Measurements from ENCODE around the gene PAX5. TPM values are rescaled to one million over a fixed set of nuclear protein-coding genes. Genes with fewer than 3 reads are reported as not detected.

The PAX5 gene
- total and polyA plus RNA-seq, 9 donors: 0.02 to 0.28 (median 0.05) TPM; not detected in 6

- H3K4me1 ChIP-seq (ENCODE audit: insufficient read depth): no peaks in the 10 kb centered on the region
- H3K27me3 ChIP-seq: no peaks in the 10 kb centered on the region
- TF ChIP-seq EP300 (IDR thresholded peaks at IDR 0.05): no peak
- no peak for TF ChIP-seq POLR2A (IDR thresholded peaks at IDR 0.05)
- TF ChIP-seq CTCF (IDR thresholded peaks at IDR 0.05): no peak
- intact Hi-C loops (cut with DNase I): no loop called here
- H3K4me3 ChIP-seq: no peak overlapping the region
- no peak for DNase-seq
- H3K9me3 ChIP-seq: no peaks in the 10 kb centered on the region
- no peak overlapping the region for H3K27ac ChIP-seq
- H3K36me3 ChIP-seq: no peaks in the 10 kb centered on the region
- whole genome bisulfite sequencing, 3 donors: 28 to 52% (median 38%) methylated on average over 15 of the region's 15 CpGs
Observed at GRCh38 chr9:36802201-36802920, 231.7 kb downstream of the PAX5 start.

GRCh38 chr9:36800455-36800854 is 233.6 kb downstream of the PAX5 start:
- H3K9me3 ChIP-seq: no peaks in the 10 kb centered on the region
- no peaks in the 10 kb centered on the region for H3K27me3 ChIP-seq
- DNase-seq: no peak
- intact Hi-C loops (cut with DNase I): no loop called here
- no peak overlapping the region for H3K27ac ChIP-seq
- TF ChIP-seq POLR2A (IDR thresholded peaks at IDR 0.05) (no peak), CTCF (IDR thresholded peaks at IDR 0.05) (no peak), EP300 (IDR thresholded peaks at IDR 0.05) (no peak)
- H3K4me3 ChIP-seq: no peak overlapping the region
- no peaks in the 10 kb centered on the region for H3K36me3 ChIP-seq
- 79 to 82% (median 80%) methylated on average over 3 of the region's 3 CpGs for WGBS, 3 donors
- H3K4me1 ChIP-seq (ENCODE audit: insufficient read depth): no peaks in the 10 kb centered on the region

DNA sequence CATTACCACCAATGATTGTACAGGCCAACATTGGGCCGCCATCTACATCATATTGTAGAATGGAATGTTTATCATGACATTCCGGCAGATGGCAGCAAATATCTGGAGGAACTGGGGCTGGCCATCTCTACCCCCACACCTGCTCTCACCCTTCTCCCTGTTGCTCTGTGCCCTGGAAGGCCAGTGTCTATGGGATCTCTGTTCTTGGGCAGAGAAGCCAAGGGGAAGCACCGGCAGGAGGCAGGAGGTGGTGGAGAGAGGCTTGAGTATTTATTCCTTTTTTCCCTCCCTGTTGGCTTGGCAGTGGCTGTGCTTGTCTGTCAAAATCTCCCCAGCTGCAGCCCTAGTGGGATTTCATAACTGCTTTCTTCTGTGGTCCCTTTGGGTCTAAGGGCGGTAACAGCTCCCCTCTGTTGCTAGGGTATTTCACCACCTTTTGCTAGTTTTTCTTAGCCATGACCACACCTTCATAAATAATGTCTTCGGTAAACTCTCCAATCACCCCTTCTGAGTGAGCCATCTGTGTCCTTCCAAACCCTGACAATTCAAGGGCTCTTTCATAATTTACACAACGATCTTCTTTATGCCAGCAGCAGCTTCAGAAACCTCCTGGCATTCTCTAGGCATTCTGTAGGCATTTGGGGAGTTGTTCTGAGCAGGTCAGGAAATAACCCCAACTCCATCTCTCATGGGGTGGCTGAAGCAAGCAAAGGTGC is 235.6 kb downstream of the PAX5 start:
- Histone ChIP-seq H3K4me3 (no peak overlapping the region), H3K4me1 (ENCODE audit: insufficient read depth) (no peaks in the 10 kb centered on the region), H3K27ac (no peak overlapping the region), H3K9me3 (no peaks in the 10 kb centered on the region), H3K36me3 (no peaks in the 10 kb centered on the region), H3K27me3 (no peaks in the 10 kb centered on the region)
- intact Hi-C loops (cut with DNase I): loop anchor here in 1 of 4 donors (10.0 kb wide), 1 partner anchor 46 kb away; no protein-coding TSS in a partner anchor
- 57 to 65% (median 60%) methylated on average over 6 of the region's 6 CpGs for WGBS, 3 donors
- TF ChIP-seq POLR2A (IDR thresholded peaks at IDR 0.05) (no peak), CTCF (IDR thresholded peaks at IDR 0.05) (no peak), EP300 (IDR thresholded peaks at IDR 0.05) (no peak)
- DNase-seq: no peak

DNA sequence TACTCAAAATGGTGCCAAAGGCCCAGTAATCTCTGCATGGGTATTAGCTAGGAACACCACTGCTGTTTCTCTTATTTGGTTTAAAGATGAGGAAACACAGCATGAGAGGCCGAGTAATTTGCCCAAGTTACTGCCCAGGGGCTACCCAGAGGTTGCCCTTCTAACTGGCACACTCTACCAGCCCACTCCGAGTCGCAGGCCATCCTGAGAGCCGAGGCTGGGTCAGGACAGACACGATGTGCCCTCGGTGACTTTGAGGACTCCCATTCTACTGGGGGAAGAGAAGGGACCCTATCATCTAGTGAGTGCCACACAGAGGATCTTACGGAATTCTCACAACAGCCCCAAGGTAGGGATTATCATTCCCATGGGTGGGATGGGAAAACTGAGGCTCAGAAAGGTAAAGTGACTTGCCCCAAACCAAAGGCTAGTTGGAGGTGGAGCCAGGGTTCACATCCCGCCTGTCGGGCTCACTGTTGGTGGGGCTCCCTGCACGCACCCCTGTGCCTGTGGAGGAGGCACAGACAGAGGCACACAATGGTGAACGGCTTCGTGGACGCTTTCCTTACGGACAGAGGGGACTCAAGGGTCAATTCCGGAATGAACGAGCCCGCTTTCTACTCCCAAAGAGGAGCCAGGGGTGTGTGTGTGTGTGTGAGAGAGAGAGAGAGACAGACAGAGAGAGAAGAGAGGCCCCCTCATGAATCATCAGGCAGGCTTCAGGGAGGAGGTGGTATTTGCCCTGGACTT is 236.4 kb downstream of the PAX5 start:
- DNase-seq: no peak
- H3K27ac ChIP-seq: no peak overlapping the region
- H3K4me3 ChIP-seq: no peak overlapping the region
- H3K36me3 ChIP-seq: no peaks in the 10 kb centered on the region
- H3K4me1 ChIP-seq (ENCODE audit: insufficient read depth): no peaks in the 10 kb centered on the region
- no peaks in the 10 kb centered on the region for H3K27me3 ChIP-seq
- intact Hi-C loops (cut with DNase I): loop anchor here in 1 of 4 donors (10.0 kb wide), 1 partner anchor 47 kb away; no protein-coding TSS in a partner anchor
- no peaks in the 10 kb centered on the region for H3K9me3 ChIP-seq
- WGBS, 3 donors: 83 to 88% (median 83%) methylated on average over 17 of the region's 17 CpGs
- no peak for TF ChIP-seq POLR2A (IDR thresholded peaks at IDR 0.05)

Measured in ovary (tissue), 9 donors.